Midbrain (tissue), 1 donor: ENCODE measurements around the gene RPS4Y1.
"Not testable (repeated sequence)": the region's sequence is repeated elsewhere in the genome, so short reads cannot be mapped to it uniquely, and the experiment has no call there.

Source experiments
- DNase-seq: peaks from one replicate; lab custom pipeline; 2025; lab: John Stamatoyannopoulos, UW

RPS4Y1 gene

DNA sequence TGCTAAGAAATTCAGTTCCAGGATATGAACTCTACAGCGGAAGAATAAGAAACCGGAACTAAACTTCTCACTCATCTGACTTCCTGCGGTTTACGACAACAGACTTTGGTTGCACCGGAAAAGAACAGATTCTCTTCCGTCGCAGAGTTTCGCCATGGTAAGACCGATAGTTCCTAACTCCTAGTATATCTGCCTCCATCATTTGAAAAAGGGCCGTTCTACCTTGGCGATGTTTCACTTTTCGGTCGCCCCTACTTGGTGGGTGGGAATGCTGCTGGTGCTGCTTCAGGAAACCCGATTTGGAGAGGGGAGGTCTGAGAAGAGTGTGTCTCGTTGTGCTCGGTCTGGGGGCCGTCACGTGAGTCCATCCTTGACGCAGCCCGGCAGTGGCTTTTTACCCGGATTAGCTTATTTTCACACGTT, at the start of gene RPS4Y1:
TSS of gene RPS4Y1 (plus strand) at position 132 of the 423 bp plus-strand sequence. CDS start at position 155, 23 bp downstream.
- no peak for DNase-seq

DNA sequence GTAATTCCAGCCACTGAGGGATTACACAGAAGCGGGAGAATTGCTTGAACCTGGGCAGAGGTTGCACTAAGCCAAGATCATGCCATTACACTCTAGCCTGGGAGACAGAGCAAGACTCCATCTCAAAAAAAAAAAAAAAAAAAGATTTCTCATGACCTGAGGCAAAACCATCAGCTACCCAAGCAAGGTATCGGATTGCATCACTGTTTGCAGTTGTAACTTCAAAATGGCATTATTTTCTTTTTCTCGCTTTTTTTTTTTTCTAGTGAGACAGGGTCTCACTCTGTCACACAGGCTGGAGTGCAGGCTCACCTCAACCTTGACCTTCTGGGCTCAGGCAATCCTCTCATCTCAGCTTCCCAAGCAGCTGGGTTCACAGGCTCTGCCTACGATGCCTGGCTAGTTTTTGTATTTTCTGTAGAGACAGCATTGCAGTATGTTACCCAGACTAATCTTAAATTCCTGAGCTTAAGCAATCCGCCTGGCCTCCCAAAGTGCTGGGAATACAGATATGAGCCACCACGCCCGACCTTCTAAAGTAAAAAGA, 44.4 kb upstream of the RPS4Y1 start:
- no peak for DNase-seq

DNA sequence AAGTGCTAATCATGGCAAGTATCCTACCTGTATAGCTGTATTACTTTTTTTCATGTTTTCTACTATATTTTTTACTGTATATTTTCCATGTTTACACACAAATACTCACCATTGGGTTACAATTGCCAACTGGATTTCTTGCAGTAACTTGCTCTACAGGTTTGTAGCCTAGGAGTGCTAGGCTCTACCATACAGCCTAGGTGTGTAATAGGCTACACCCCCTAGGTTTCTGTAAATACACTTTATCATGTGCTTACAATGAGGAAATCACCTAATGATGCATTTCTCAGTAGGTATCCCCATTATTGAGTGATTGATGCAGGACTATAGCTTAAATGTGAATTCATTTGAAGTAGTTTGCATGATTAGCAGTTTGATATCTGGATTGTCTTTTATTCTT, 43.4 kb upstream of the RPS4Y1 start:
- no peak for DNase-seq

DNA sequence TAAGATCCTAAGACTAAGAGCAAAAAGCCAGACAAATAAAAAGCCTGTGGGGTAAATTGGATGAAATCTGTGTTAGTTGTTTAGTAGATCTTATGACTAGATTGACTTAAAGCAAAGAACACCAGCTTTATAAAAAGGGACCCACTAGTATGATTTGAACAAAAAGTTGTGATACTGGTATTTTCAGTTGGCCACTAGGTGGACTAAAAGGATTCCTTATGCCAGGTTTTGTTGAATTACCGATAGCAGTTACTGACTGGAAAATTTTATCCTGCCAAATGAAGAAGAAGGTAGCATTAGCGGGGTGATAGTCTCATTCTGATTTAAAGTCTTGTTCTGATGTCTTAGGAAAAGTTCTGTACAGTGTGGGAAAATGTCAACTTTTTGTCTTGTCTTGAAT, 41.2 kb upstream of the RPS4Y1 start:
- no peak for DNase-seq

DNA sequence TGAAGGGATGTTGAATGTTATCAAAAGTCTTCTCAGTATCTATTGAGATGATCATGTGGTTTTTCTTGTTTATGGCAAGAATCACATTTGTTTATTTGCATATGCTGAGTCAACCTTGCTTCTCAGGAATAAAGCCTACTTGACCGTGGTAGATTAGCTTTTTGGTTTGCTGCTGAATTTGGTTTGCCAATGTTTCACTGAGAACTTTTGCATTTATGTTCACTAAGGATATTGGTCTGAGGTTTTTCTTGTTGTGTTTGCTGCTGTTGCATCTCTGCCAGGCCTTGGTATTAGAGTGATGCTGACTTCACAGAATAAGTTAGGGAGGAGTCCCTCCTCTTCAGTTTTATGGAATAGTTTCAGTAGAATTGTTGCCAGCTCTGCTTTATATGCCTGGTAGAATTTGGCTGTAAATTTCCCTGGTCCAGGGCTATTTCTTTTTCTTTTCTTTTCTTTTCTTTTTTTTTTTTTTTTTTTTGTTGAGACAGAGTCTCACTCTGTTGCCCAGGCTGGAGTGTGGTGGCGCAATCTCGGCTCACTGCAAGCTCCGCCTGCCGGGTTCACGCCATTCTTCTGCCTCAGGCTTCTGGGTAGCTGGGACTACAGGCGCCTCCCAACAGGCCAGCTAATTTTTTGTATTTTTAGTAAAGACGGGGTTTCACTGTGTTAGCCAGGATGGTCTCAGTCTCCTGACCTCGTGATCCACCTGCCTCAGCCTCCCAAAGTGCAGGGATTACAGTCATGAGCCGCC, 24.1 kb upstream of the RPS4Y1 start:
- DNase-seq, result not testable (repeated sequence)

DNA sequence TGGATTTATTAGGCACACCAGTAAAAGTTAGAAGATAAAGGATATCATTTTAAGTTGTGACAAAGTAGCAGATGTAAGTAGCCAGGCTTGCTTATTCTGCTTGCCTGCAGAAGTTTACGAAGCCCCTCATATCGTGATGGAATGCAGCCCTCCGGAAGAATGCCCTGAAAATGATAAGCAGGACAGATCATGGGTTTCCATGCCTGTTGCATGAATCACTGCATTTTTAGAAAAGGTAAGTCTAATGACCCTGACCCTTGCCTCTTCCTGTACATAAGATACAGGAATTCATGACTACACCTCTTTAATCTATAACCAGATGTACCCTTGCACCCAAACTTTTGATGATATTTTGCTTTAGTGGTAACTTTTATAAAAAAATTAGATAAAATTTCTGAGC, 16.9 kb upstream of the RPS4Y1 start:
- no peak for DNase-seq

DNA sequence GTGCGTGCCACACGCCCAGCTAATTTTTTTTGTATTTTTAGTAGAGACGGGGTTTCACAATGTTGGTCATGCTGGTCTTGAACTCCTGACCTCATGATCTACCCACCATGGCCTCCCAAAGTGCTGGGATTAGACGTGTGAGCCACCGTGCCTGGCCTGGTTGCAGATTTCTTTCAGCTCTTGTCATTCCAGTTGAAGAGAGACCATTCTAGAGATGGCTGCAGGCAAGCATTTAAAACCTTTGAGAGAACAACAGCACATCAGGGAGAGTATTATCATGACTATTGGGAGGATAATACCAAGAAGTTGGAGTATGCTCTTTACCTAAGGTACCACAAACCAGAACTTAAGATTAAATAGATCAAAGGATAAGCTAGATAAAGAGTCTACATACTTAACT, 12.9 kb upstream of the RPS4Y1 start:
- no peak for DNase-seq

DNA sequence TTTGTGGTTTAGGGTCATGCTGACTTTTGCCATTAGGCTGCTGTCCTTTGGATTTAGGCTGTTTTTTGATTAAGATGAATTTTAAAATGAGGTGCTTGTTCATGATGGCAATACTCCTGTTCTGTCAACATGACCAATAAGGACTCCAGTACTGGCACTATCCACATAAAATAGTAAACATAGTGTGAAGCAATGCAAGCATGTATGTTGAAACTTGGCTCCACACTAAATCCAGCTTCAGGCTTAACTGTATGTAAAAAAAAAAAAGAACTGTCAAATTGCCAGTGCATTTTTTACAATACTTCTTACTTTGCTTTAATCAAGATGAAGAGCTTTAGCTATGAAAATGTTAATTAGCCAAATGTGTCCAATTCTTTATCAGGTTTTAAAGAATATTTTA, 6.2 kb upstream of the RPS4Y1 start:
- no peak for DNase-seq

DNA sequence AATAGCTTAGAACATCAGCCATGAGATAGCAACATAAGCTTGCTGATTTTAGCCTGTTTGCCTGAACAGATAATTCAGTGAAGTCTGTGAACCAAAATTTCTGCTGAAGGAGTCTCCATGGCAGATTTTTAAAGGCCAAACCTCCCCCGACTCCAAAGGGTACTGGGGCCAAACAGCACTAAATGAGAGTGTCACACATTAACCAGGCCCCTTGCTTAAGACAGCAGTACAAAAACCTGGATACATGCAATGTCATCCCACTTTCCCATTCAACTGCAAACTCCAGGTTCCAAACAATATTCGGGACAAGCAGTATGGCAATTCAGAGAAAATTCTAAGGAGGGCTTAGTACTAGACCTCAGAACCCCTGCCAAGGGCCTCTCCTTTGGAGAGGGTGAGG, 4.3 kb upstream of the RPS4Y1 start:
- DNase-seq, result no peak

DNA sequence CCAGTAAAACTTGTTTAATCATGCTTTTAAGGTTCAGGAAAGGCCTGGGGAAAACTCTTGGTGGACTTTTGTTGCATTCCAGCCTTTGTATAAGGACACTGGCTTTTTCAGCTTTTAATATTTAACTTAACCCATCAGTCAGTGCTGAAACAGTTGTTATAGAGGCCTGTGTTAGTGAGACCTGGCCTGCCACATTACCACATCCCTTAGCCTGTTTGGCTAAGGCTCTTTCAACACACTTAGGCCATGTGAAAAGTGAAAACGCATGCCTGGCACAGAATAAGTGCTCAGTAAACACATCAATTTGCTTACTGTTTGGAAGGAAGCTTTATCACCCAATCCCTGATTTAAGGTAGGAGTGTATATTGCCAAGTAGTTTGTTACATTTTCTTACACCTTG, 3.5 kb upstream of the RPS4Y1 start:
- no peak for DNase-seq

DNA sequence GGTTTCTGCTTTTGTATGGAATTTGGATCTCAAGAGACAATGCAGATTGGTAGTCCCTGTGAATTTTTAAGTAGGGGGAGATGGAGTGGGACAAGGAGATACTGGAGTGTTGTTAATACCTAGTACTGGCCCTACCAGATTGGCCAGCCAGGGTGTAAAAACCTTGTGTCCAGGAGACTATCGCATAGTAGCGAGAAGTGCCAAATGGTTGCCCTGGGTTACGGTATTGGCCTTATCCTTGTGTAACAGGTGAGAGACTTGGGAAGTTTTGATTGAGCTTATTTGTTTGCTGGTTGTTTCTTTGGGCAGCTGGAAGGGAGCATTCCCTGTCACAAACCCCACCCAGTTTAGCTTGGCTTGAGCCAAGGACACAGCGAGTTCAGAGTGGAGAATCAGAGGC, 5.4 kb downstream of the RPS4Y1 start:
- no peak for DNase-seq

DNA sequence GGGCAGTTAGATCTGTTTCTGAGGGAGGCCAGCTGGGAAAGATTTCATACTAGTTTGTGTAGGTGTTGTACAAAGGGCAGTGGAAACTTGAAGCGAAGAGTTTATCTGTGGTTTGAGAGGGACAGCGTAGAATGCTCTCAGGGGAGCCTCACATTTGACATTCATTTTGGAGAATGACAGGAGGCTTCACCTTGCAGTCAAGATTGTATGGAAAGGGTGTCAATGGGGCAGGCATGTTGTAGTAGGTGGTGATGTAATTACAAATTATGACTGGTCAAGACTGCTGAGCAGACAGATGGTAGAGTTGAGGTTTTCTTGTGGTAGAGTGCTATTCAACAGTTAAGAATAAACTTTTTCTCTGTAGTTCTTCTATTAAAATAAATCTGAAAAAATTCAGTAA, 7.0 kb downstream of the RPS4Y1 start:
- no peak for DNase-seq

DNA sequence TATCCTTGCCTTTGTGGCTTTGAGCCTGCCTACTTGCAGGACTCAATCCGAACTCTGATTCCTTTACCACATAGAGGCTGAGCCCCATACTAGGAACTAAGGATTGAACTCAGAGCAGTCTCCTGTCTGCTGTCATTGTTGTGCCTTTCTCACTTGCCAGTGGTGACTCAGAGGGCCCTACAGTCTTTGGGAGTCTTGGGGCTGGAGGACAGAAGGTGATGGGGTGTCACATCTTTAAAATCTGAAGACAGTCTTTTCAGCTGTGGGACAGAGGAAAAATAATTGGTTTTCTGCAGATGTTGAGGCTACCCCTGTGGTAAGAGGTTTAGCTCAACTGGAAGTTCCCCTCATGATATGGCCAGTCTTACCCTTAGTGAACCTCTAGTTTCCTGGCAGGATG, 8.0 kb downstream of the RPS4Y1 start:
- DNase-seq, result no peak

DNA sequence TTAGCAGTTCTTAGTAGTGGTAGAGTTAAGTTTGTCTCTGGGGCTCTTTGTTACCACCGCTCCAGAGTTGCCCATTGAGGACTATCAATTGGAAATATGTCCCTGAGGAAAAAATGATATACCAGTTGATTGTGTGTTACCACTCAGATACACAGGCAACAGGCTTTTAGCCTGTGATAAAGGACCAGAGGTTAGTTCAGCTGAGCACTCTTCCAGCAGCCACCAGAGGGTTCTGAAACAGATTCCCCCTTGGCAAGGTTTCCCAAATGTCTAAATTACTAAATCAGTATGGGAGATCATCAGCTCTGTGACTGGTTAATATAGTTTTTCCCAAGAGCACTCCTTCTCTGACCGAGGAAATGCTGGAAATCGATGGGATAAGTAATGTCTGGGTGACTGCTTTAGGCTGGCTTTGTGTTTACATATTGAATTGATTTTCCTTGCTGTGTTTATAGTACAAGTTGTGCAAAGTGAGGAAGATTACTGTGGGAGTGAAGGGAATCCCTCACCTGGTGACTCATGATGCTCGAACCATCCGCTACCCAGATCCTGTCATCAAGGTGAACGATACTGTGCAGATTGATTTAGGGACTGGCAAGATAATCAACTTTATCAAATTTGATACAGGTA, 12.9 kb downstream of the RPS4Y1 start:
- no peak for DNase-seq

DNA sequence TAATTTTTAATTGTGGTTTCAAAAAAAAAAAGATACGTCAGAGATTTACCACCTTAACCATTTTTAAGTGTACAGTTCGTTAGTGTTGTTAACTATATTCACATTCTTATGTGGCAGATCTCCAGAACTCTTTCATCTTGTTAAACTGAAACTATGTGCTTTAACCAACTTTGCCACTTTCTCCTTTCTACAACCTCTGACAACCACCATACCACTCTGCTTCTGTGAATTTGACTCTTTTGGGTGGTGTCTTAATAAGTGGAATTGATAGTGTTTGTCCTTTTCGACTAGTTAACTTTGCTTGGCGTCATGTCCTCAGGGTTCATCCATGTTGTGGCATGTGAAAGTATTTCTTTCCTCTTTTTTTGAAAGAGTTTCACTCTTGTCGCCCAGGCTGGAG, 15.7 kb downstream of the RPS4Y1 start:
- no peak for DNase-seq

DNA sequence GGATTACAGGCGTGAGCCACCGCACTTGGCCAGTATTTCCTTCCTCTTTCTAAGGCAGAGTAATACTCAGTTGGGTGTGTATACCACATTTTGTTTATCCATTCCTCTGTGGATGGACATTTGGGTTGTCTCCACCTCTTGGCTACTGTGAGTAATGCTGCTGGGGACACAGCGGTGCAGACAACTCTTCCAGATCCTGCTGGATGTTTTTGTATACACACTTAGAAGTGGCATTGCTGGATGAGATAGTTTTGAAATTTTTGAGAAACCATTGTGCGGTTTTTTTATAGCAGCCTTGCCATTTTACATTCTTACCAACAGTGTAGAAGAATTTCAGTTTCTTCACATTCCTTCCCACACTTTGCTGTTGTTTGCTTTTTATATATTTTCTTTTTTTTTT, 16.3 kb downstream of the RPS4Y1 start:
- no peak for DNase-seq

DNA sequence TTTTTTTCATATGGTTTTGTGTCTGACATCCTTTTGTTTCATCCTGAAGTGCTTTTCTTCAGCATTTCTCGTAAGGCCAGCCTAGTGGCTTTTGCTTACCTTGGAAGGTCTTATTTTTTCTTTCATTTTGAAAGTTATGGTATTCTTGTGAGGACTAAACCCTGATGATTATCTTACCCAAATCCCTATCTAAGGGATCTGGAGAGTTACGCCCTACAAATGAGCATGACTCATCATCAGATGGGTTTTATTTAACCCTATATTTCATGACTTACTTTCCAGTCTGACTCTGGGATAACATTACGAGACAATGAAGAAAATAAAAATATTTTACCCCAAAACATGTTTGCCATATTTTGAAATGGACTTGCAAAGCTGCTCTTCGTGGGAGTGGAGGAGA, 18.4 kb downstream of the RPS4Y1 start:
- no peak for DNase-seq

DNA sequence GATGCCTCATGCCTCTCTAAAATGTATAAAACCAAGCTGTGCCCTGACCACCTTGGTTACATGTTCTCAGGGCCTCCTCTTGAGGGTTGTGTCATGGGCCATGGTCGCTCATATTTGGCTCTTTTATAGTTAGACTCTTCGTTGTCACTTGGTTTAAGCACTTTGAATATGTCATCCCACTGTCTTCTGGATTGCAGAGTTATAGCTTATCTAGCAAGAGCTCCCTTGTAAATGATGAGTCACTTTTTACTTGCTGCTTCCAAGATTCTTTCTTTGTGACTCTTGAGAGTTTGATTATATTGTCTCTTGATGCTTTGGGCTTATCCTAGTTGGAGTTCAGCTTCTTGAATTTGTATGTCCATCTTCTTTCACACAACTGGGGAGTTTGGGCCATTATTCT, 19.1 kb downstream of the RPS4Y1 start:
- DNase-seq, result no peak

DNA sequence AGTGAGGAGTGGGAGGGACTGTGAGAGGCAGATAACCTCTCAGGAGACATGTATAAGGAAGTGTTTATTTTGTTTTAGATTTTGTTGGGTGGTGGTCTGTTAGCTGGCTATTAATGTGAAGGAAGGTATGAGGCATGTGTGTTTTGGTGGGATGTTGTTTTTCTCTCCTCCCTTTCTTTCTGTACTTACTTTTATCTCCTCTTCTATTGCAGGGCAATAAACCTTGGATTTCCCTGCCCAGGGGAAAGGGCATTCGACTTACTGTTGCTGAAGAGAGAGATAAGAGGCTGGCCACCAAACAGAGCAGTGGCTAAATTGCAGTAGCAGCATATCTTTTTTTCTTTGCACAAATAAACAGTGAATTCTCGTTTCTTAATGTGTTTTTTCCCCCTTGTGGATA, 25.2 kb downstream of the RPS4Y1 start:
- no peak for DNase-seq

DNA sequence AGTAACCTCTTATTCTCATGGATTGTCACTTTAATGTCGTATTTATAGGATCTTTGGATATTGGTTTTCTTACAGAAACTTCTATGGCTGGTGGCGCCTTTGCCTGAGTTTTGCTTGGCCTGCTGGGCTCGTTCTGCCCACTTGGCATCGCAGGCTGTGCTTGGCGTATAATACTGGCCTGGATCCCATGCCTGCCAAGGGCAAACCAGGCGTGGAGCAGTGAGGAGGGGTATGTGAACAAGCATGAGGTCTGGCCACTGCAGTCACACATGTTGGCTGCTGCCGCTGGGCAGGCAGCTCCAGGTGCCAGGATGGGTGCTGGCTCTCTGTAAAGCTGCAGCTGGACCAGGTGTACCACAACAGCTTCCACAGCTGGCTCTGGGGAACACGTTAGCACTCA, 26.1 kb downstream of the RPS4Y1 start:
- no peak for DNase-seq

DNA sequence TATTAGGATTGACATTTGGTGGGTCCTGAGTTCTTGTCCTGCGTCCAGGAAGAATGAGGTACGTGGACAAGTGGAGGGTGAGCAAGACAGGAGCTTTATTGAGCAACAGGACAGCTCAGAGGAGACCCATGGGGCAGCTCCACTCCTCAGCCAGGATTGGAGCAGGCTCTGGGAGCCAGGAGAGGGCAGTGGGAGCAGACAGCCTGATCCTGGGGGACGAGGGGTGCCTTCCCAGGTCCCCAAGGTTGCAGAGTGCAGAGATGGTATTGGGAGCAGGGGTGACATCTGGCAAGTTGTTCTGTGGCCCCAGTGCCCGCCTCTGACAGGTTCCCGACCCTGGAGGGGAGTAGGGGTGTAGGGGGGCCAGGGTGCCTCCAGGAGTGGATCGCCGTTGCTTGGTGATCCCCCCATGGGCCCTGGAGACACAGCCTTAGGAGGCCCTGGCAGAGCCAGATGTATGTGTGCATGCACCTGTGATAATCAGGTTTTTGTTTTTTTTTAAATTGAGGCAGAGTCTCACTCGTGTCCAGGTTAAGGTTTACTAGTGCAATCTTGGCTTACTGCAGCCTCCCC, 26.7 kb downstream of the RPS4Y1 start:
- DNase-seq, result no peak

DNA sequence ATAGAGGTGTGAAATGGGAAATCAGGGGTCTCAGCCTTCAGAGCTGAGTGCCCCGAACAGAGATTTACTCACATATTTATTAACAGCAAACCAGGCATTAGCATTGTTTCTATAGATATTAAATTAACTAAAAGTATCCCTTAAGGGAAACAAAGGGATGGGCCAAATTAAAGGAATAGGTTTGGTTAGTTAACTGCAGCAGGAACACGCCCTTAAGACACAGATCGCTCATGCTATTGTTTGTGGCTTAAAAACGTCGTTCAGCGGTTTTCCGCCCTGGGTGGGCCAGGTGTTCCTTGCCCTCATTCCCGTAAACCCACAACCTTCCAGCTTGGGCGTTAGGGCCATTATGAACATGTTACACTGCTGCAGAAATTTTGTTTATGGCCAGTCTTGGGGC, 30.8 kb downstream of the RPS4Y1 start:
- DNase-seq, result not testable (repeated sequence)

DNA sequence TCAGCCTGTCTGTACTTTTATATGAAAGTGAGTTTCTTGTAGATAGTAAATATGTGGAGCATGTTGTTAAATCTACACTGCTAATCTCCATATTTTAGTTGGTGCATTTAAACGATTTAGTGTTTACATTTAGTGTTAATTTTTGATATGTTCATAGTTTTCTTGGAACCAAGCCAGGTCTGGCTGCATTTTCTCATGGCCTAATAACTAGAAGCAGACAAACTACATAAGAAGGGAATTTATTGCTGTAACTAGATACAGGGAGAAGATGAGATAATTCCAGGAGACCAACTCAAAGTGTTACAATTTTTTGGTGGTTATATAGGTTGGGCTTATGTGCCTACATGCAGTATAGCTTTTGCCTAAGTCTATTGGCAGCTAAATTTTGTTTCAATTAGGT, 32.8 kb downstream of the RPS4Y1 start:
- no peak for DNase-seq
